Measurements from ENCODE around the gene COPS3. TPM values are rescaled to one million over a fixed set of nuclear protein-coding genes. Genes with fewer than 3 reads are reported as not detected.

The COPS3 gene
- total RNA-seq, 1 experiment from 2014 or later, result 87.6 TPM

DNA sequence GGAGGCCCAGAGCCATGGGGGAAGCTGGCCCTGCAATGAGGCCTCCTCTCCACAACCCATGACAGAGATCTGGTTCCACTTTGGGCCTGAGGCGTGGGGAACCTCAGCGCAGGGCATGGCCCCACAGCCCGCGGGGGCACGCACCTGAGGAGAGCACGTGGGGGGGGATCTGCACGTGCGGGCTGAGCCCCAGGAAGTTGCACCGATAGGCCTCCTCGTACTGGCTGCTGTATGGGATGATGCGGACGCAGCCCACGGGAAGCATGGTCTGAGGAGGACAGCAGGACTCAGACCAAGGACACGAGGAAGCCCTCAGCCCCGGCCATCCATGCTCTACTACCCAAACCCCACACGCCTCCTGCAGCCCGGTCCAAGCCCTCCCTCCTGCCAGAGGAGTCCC, 64.8 kb downstream of the COPS3 start:
- no peak for DNase-seq
- no peaks in the 10 kb centered on the region for H4K20me1 ChIP-seq (ENCODE audit: insufficient read depth)
- ChIA-PET POLR2A (ENCODE audit: unreplicated experiment) (interaction anchor here (0.6 kb wide), 1 partner anchor 848 kb away, joined by 7 read pairs; no protein-coding TSS in a partner anchor), CTCF (no interaction called here)
- no peak overlapping the region for H3K4me3 ChIP-seq
- no peak overlapping the region for H3K27ac ChIP-seq
- H3K9me3 ChIP-seq (ENCODE audit: insufficient read depth, low read depth), result no peaks in the 10 kb centered on the region
- no peaks in the 10 kb centered on the region for H3K4me1 ChIP-seq (replicated peaks; ENCODE audit: insufficient read depth)
- no peak overlapping the region for H3K4me2 ChIP-seq
- TF ChIP-seq, protein P1, sequence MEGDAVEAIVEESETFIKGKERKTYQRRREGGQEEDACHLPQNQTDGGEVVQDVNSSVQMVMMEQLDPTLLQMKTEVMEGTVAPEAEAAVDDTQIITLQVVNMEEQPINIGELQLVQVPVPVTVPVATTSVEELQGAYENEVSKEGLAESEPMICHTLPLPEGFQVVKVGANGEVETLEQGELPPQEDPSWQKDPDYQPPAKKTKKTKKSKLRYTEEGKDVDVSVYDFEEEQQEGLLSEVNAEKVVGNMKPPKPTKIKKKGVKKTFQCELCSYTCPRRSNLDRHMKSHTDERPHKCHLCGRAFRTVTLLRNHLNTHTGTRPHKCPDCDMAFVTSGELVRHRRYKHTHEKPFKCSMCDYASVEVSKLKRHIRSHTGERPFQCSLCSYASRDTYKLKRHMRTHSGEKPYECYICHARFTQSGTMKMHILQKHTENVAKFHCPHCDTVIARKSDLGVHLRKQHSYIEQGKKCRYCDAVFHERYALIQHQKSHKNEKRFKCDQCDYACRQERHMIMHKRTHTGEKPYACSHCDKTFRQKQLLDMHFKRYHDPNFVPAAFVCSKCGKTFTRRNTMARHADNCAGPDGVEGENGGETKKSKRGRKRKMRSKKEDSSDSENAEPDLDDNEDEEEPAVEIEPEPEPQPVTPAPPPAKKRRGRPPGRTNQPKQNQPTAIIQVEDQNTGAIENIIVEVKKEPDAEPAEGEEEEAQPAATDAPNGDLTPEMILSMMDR (conservative IDR thresholded peaks at IDR 0.05), result no peak
- no peak for TF ChIP-seq EZH2 (IDR thresholded peaks at IDR 0.05; ENCODE audit: low read depth)
- no peaks in the 10 kb centered on the region for H3K79me2 ChIP-seq (ENCODE audit: low read depth)
- no TSS peak for BruUV-seq (replicated peaks)
- no peaks in the 10 kb centered on the region; the same call in 1 of the 2 replicates for H3F3A ChIP-seq (ENCODE audit: insufficient read depth, low read depth)
- intact Hi-C loops (cut with micrococcal nuclease; ENCODE audit: unreplicated experiment), result no loop called here
- no peaks in the 10 kb centered on the region for H3K27me3 ChIP-seq (ENCODE audit: insufficient read depth, low read depth)
- H2AFZ ChIP-seq, result no peak overlapping the region
- peaks cover 17% of the 10 kb centered on the region for H3K36me3 ChIP-seq (ENCODE audit: low read depth)
- H3K9me2 ChIP-seq (ENCODE audit: insufficient read depth), result no peaks in the 10 kb centered on the region

DNA sequence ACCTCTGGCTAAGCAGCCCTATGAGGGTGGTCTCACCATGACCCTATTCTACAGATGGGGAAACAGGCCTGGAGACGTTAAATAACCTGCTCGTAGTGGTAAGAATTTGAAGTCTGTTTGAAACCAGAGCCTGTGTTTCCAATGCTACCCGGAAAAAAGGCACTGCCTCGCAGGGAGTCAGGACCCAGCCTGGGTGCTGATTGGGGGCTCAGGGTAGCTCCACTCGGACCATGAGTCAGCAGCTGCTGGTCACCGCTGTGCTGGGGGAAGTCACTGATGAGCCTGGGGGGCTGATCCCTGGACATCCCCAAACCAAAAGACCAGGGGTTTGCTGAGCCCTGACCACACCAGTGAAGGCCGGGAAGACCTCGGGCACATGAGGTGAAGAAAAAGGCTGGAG, 65.5 kb downstream of the COPS3 start:
- intact Hi-C loops (cut with micrococcal nuclease; ENCODE audit: unreplicated experiment), result no loop called here
- Histone ChIP-seq H3F3A (ENCODE audit: insufficient read depth, low read depth) (no peaks in the 10 kb centered on the region; the same call in 1 of the 2 replicates), H3K27me3 (ENCODE audit: insufficient read depth, low read depth) (no peaks in the 10 kb centered on the region), H3K4me3 (no peak overlapping the region), H3K36me3 (ENCODE audit: low read depth) (peaks cover 11% of the 10 kb centered on the region), H4K20me1 (ENCODE audit: insufficient read depth) (no peaks in the 10 kb centered on the region), H3K4me1 (replicated peaks; ENCODE audit: insufficient read depth) (no peaks in the 10 kb centered on the region), H3K79me2 (ENCODE audit: low read depth) (no peaks in the 10 kb centered on the region), H2AFZ (no peak overlapping the region), H3K4me2 (no peak overlapping the region), H3K9me2 (ENCODE audit: insufficient read depth) (no peaks in the 10 kb centered on the region), H3K9me3 (ENCODE audit: insufficient read depth, low read depth) (no peaks in the 10 kb centered on the region), H3K27ac (no peak overlapping the region)
- TF ChIP-seq, protein P1 (conservative IDR thresholded peaks at IDR 0.05), result no peak
- TF ChIP-seq EZH2 (IDR thresholded peaks at IDR 0.05; ENCODE audit: low read depth), result no peak
- ChIA-PET POLR2A (ENCODE audit: unreplicated experiment) (interaction anchor here (0.6 kb wide), 1 partner anchor 847 kb away, joined by 7 read pairs; no protein-coding TSS in a partner anchor), CTCF (no interaction called here)
- BruUV-seq (replicated peaks), result no TSS peak
- DNase-seq, result no peak

DNA sequence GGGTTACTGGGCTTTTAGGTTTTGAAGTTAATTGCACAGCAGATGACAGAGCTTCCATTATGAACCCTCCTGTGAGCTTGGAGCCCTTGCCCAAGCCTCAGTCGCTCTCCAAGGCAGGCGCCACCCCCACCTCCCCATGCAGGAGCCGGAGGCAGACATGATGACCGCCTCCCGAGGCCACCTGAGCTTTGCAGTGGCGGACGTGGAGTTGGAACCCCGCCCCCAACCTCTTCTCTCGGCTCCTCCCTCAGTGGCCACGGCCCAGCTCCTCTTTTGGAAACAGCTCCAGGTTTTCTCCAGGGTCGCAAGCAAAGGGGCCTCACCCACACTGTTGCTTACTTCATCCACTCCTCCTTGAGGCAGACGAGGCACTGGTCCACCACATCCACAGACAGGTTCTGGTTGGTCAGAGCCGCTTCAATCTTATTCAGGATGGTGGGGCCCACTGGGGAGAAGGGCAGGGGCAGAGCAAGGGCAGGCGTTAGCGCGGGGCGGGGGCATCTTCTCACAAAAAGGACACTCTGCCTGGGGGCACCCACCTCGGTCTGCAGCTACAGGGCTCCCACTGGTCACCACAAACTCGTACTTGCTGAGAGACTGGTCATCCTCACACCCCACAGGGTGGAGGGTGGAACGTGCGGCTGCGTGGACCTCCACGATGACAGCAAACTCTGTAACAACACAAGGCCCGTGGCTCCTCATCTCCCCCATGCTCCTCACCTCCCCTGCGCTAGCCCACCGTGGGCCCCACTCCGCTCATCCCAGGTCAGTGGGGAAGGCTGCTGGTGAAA, 66.2 kb downstream of the COPS3 start:
- no peak overlapping the region for H3K4me3 ChIP-seq
- peaks cover 10% of the 10 kb centered on the region for H3K36me3 ChIP-seq (ENCODE audit: low read depth)
- no TSS peak for BruUV-seq (replicated peaks)
- intact Hi-C loops (cut with micrococcal nuclease; ENCODE audit: unreplicated experiment), result no loop called here
- no peaks in the 10 kb centered on the region for H3K4me1 ChIP-seq (replicated peaks; ENCODE audit: insufficient read depth)
- no peaks in the 10 kb centered on the region; the same call in 1 of the 2 replicates for H3F3A ChIP-seq (ENCODE audit: insufficient read depth, low read depth)
- no peaks in the 10 kb centered on the region for H3K27me3 ChIP-seq (ENCODE audit: insufficient read depth, low read depth)
- no peak overlapping the region for H2AFZ ChIP-seq
- H3K9me3 ChIP-seq (ENCODE audit: insufficient read depth, low read depth), result no peaks in the 10 kb centered on the region
- no peaks in the 10 kb centered on the region for H3K9me2 ChIP-seq (ENCODE audit: insufficient read depth)
- H3K79me2 ChIP-seq (ENCODE audit: low read depth), result no peaks in the 10 kb centered on the region
- no peak overlapping the region for H3K27ac ChIP-seq
- H3K4me2 ChIP-seq, result no peak overlapping the region
- H4K20me1 ChIP-seq (ENCODE audit: insufficient read depth), result no peaks in the 10 kb centered on the region
- CTCF ChIA-PET, result no interaction called here
- no peak for DNase-seq
- POLR2A ChIA-PET (ENCODE audit: unreplicated experiment), result no interaction called here
- TF ChIP-seq EZH2 (IDR thresholded peaks at IDR 0.05; ENCODE audit: low read depth), result no peak
- TF ChIP-seq, protein P1 (conservative IDR thresholded peaks at IDR 0.05), result no peak
